H1 (cell line): ENCODE data around the gene CDH6. TPM values are rescaled to one million over a fixed set of nuclear protein-coding genes. Genes with fewer than 3 reads are reported as not detected.

Experiments
- CTCF ChIA-PET: fragments of 300-600 bp; sonication (Branson Sonifier 250); formaldehyde crosslinking; loops from one replicate; lab custom pipeline; 2021; ENCODE audit not compliant: partially characterized antibody; lab: Charles Lee
- POLR2A ChIA-PET: fragments of 300-600 bp; sonication (Branson Sonifier 250); formaldehyde crosslinking; loops from one replicate; lab custom pipeline; 2021; ENCODE audit warnings: inconsistent platforms; ENCODE audit not compliant: partially characterized antibody; lab: Charles Lee
- DNase-seq, 2 experiments: peaks; one replicate each; pipeline versions ENCODE4 v3.0.0 to v3.0.0-alpha.2; 2010 to 2022; ENCODE audit warnings: low spot score in 2 of 2, low read depth in 1 of 2, mixed read lengths in 1 of 2
- FAIRE-seq: peaks from 2 replicates; lab custom pipeline; 2011; peaks lifted over from hg19 to GRCh38; lab: Jason Lieb, UNC
- H2AFZ ChIP-seq: 2 replicates; pipeline ENCODE4 v1.8.1; 2012; ENCODE audit warnings: low read length, inconsistent platforms
- H2AK5ac ChIP-seq: 2 replicates; pipeline ENCODE4 v1.6.1; 2013; ENCODE audit warnings: low read depth, low read length
- H2BK120ac ChIP-seq: replicated peaks from 2 replicates; pipeline ENCODE3; 2013; ENCODE audit warnings: low read depth, low read length, inconsistent platforms
- H2BK12ac ChIP-seq: 2 replicates; pipeline ENCODE4 v1.6.1; 2013; ENCODE audit warnings: low read depth, low read length
- H2BK15ac ChIP-seq: 2 replicates; pipeline ENCODE4 v1.6.1; 2013; ENCODE audit warnings: low read length
- H2BK20ac ChIP-seq: 2 replicates; pipeline ENCODE4 v1.6.1; 2013; ENCODE audit warnings: low read length
- H2BK5ac ChIP-seq: 2 replicates; pipeline ENCODE4 v1.6.1; 2013; ENCODE audit warnings: low read depth, low read length
- H3K14ac ChIP-seq: 2 replicates; pipeline ENCODE4 v1.6.1; 2013; ENCODE audit warnings: inconsistent platforms; ENCODE audit not compliant: insufficient read length
- H3K18ac ChIP-seq: 2 replicates; pipeline ENCODE4 v1.6.1; 2013; ENCODE audit warnings: low read length; ENCODE audit errors: extremely low read depth
- H3K23ac ChIP-seq: 2 replicates; pipeline ENCODE4 v1.6.1; 2013; ENCODE audit warnings: inconsistent platforms; ENCODE audit not compliant: insufficient read length
- H3K23me2 ChIP-seq: 2 replicates; pipeline ENCODE4 v1.6.1; 2013; ENCODE audit warnings: low read depth, low read length
- H3K27ac ChIP-seq: 2 replicates; pipeline ENCODE4 v1.6.1; 2011; ENCODE audit warnings: low read depth, low read length, inconsistent platforms
- H3K27me3 ChIP-seq, 4 experiments: replicated peaks in 1 of 4; 1 replicate in 1 of 4; 2 replicates in 3 of 4; pipeline versions ENCODE4 v1.6.1 to v1.8.1; 2011 to 2013; ENCODE audit warnings: low read length in 3 of 4, mild to moderate bottlenecking in 3 of 4, inconsistent platforms in 2 of 4, mixed read lengths in 2 of 4, moderate library complexity in 1 of 4; ENCODE audit not compliant: control insufficient read depth in 3 of 4, insufficient read depth in 3 of 4; ENCODE audit errors: extremely low read depth in 1 of 4
- H3K36me3 ChIP-seq, 4 experiments: 2 replicates each; pipeline versions ENCODE4 v1.6.1 to v1.8.1; 2011 to 2013; ENCODE audit warnings: mild to moderate bottlenecking in 4 of 4, low read length in 3 of 4, moderate library complexity in 2 of 4, control low read depth in 1 of 4, inconsistent platforms in 1 of 4; ENCODE audit not compliant: insufficient read depth in 4 of 4, control insufficient read depth in 2 of 4
- H3K4ac ChIP-seq: replicated peaks from 2 replicates; pipeline ENCODE3; 2013; ENCODE audit warnings: low read length, low read depth, mixed read lengths, inconsistent platforms; ENCODE audit not compliant: insufficient read length
- H3K4me1 ChIP-seq, 4 experiments: replicated peaks in 1 of 4; 1 replicate in 1 of 4; 2 replicates in 3 of 4; pipeline versions ENCODE4 v1.6.1 to v1.8.1; 2011 to 2013; ENCODE audit warnings: low read length in 3 of 4, inconsistent platforms in 2 of 4, mixed read lengths in 1 of 4; ENCODE audit not compliant: insufficient read depth in 4 of 4, control insufficient read depth in 3 of 4
- H3K4me2 ChIP-seq, 2 experiments: 2 replicates each; pipeline versions ENCODE4 v1.6.1 to v1.8.1; 2011 to 2013; ENCODE audit warnings: low read depth in 2 of 2, low read length in 2 of 2, control low read depth in 1 of 2, inconsistent platforms in 1 of 2, mild to moderate bottlenecking in 1 of 2; ENCODE audit not compliant: insufficient read depth in 1 of 2
- H3K4me3 ChIP-seq, 4 experiments: fragments of 200-600, 300-600 bp in 1 of 4; sonication (generic), shearing (Covaris generic), sonication (Bioruptor Twin) in 1 of 4; 2 replicates each; pipeline versions ENCODE4 v1.5.1 to v1.8.1; 2011 to 2016; ENCODE audit warnings: low read length in 4 of 4, low read depth in 3 of 4, control low read depth in 2 of 4, inconsistent platforms in 2 of 4, mild to moderate bottlenecking in 2 of 4, mixed read lengths in 1 of 4, moderate library complexity in 1 of 4; ENCODE audit not compliant: insufficient read depth in 2 of 4; ENCODE audit errors: extremely low read depth in 1 of 4
- H3K56ac ChIP-seq: replicated peaks from 2 replicates; pipeline ENCODE3; 2013; ENCODE audit warnings: low read depth, mild to moderate bottlenecking, mixed read lengths, low read length, inconsistent platforms; ENCODE audit not compliant: insufficient read length
- H3K79me1 ChIP-seq: 2 replicates; pipeline ENCODE4 v1.6.1; 2013; ENCODE audit warnings: low read depth, low read length, control low read depth
- H3K79me2 ChIP-seq, 2 experiments: 2 replicates each; pipeline versions ENCODE4 v1.6.1 to v1.8.1; 2012 to 2013; ENCODE audit warnings: low read length in 2 of 2, mild to moderate bottlenecking in 2 of 2, inconsistent platforms in 1 of 2; ENCODE audit not compliant: insufficient read depth in 2 of 2, control insufficient read depth in 1 of 2
- H3K9ac ChIP-seq, 4 experiments: replicated peaks in 1 of 4; 1 replicate in 1 of 4; 2 replicates in 3 of 4; pipeline versions ENCODE4 v1.6.1 to v1.8.1; 2011 to 2013; ENCODE audit warnings: low read depth in 3 of 4, low read length in 3 of 4, control low read depth in 2 of 4, mild to moderate bottlenecking in 2 of 4, moderate library complexity in 2 of 4, inconsistent platforms in 1 of 4; ENCODE audit errors: extremely low read depth in 1 of 4
- H3K9me3 ChIP-seq, 2 experiments: 2 replicates each; pipeline versions ENCODE4 v1.6.1 to v1.8.1; 2012 to 2013; ENCODE audit warnings: mild to moderate bottlenecking in 2 of 2, moderate library complexity in 2 of 2, control low read depth in 1 of 2, inconsistent platforms in 1 of 2, low read depth in 1 of 2, low read length in 1 of 2, mixed read lengths in 1 of 2; ENCODE audit not compliant: insufficient read depth in 2 of 2
- H4K20me1 ChIP-seq, 2 experiments: replicated peaks in 1 of 2; 2 replicates each; pipeline versions ENCODE3 to v1.8.1; 2011 to 2013; ENCODE audit warnings: inconsistent platforms in 2 of 2, low read length in 2 of 2, mild to moderate bottlenecking in 1 of 2; ENCODE audit not compliant: insufficient read depth in 2 of 2, control insufficient read depth in 1 of 2
- H4K5ac ChIP-seq: 2 replicates; pipeline ENCODE4 v1.6.1; 2013; ENCODE audit warnings: low read length, low read depth, mixed read lengths, inconsistent platforms; ENCODE audit not compliant: insufficient read length
- H4K8ac ChIP-seq: 2 replicates; pipeline ENCODE4 v1.8.0; 2013; ENCODE audit warnings: mild to moderate bottlenecking, moderate library complexity, low read length, inconsistent platforms; ENCODE audit not compliant: insufficient read depth; ENCODE audit errors: extremely low read depth
- H4K91ac ChIP-seq: replicated peaks from 2 replicates; pipeline ENCODE3; 2013; ENCODE audit warnings: low read length, mixed read lengths, inconsistent platforms; ENCODE audit not compliant: insufficient read length
- ATF3 ChIP-seq: IDR thresholded peaks from 2 replicates; pipeline ENCODE4 v1.6.1; 2011; ENCODE audit warnings: low read depth, mild to moderate bottlenecking, low read length; ENCODE audit not compliant: insufficient read depth
- CBX8 ChIP-seq: fragments of 300-800, 300-1000 bp; sonication (generic); IDR thresholded peaks from 2 replicates; pipeline ENCODE4 v1.7.1; 2016; ENCODE audit warnings: low read depth, low read length, borderline replicate concordance
- CTBP2 ChIP-seq: IDR thresholded peaks from 2 replicates; pipeline ENCODE4 v1.7.0; 2011; ENCODE audit warnings: borderline replicate concordance, mild to moderate bottlenecking, moderate library complexity, mixed read lengths, low read length; ENCODE audit not compliant: insufficient read depth, insufficient read length
- GTF2F1 ChIP-seq: IDR thresholded peaks from 2 replicates; pipeline ENCODE4 v1.6.1; 2012; ENCODE audit warnings: low read depth, low read length, improper control_type of control experiment, borderline replicate concordance
- KDM4A ChIP-seq: IDR thresholded peaks from one replicate; pipeline ENCODE4 v1.7.1; 2012; ENCODE audit warnings: low read depth, mild to moderate bottlenecking, moderate library complexity, low read length, inconsistent platforms; ENCODE audit not compliant: severe bottlenecking
- SP4 ChIP-seq: IDR thresholded peaks from 2 replicates; pipeline ENCODE4 v1.6.1; 2012; ENCODE audit warnings: low read length, inconsistent platforms
- TAF1 ChIP-seq: IDR thresholded peaks from 2 replicates; pipeline ENCODE4 v1.6.1; 2011; ENCODE audit warnings: mild to moderate bottlenecking, low read depth, low read length
- WGBS, 2 experiments: shearing (Covaris generic) in 1 of 2; methylation state at CpG; one replicate each; pipeline versions ENCODE4 v1.1.6 to v1.1.7; 2013 to 2015; ENCODE audit warnings: low lambda C conversion rate in 2 of 2, mixed read lengths in 2 of 2, inconsistent platforms in 1 of 2, low coverage in 1 of 2, missing lambda C conversion rate in 1 of 2; ENCODE audit not compliant: insufficient replicate concordance in 2 of 2, insufficient coverage in 1 of 2, insufficient read length in 1 of 2; ENCODE audit errors: extremely low coverage in 1 of 2, missing lambda C conversion rate in 1 of 2; 5-methylcytosine and 5-hydroxymethylcytosine counted together
- polyA plus RNA-seq, 7 experiments: library from polyadenylated mRNA; depleted of rRNA in 3 of 7; stranded (reverse) in 5 of 7; unstranded in 2 of 7; fragments of >200 nt in 5 of 7; fragments of 200-250 nt in 2 of 7; gene quantifications; 1 replicate in 5 of 7; 2 replicates in 1 of 7; 4 replicates in 1 of 7; pipeline versions ENCODE4 v1.2.1 to v1.2.3, GENCODE V29; 2011 to 2013; ENCODE audit warnings: missing spikeins in 2 of 7, mixed read lengths in 2 of 7
- total RNA-seq: library from RNA; stranded (reverse); fragmentation: NEBNext Ultra II Directional; extraction: Animal tissue kit (Norgen Biotek cat#: 25700); gene quantifications from 2 replicates; pipeline ENCODE4 v1.2.1, GENCODE V29; 2021

CDH6 gene
- total and polyA plus RNA-seq, 2 of the 8 experiments (the other 6 are each of a cell fraction or from before 2014, with no cell fraction given): 1.4 to 1.9 TPM

DNA sequence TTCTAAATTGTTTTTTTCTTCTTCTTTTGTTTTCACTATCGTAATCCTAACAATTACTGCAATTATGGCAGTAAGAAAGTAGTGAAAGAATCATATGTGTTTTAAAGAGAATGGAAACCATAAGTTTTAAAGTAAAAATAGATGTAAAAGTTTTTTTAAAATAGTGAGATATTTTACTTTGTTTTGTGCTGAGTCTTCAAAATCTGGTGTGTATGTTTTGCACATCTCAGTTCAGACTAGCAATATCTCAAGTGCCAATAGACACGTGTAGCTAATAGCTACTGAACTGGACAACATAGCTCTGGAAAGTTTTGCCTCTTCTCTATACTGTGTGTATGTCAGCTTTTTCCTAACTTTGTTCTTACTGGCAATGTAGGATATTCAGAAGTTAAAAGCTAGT is 45.0 kb downstream of the CDH6 start:
- DNase-seq (no peak), FAIRE-seq (no peak)
- ChIA-PET CTCF (interaction anchor here (1.0 to 7.3 kb wide), 4 partner anchors 12 to 32 kb away, joined by 4 to 67 read pairs (median 5); no protein-coding TSS in a partner anchor), POLR2A (no interaction called here)
- H4K5ac ChIP-seq: no peak overlapping the region
- no peaks in the 10 kb centered on the region for H3K36me3 ChIP-seq
- no peak overlapping the region for H3K4me2 ChIP-seq
- TF ChIP-seq KDM4A (no peak), ATF3 (no peak), CBX8 (no peak), GTF2F1 (no peak), SP4 (no peak), TAF1 (no peak), CTBP2 (no peak)
- H3K27me3 ChIP-seq: no peaks in the 10 kb centered on the region
- H2AK5ac ChIP-seq: no peak overlapping the region
- 84% methylated on average over 2 of the region's 2 CpGs; no CpG with 5 or more reads in 1 of the 2 experiments for WGBS, 2 experiments
- H2AFZ ChIP-seq: no peak overlapping the region
- H3K18ac ChIP-seq: no peak overlapping the region
- H3K79me1 ChIP-seq: no peaks in the 10 kb centered on the region
- H3K79me2 ChIP-seq: no peaks in the 10 kb centered on the region
- no peak overlapping the region for H2BK120ac ChIP-seq
- no peak overlapping the region for H3K4ac ChIP-seq
- H3K14ac ChIP-seq: no peak overlapping the region
- no peaks in the 10 kb centered on the region for H4K20me1 ChIP-seq
- H2BK5ac ChIP-seq: no peak overlapping the region
- H3K4me3 ChIP-seq: no peak overlapping the region
- H4K91ac ChIP-seq: no peak overlapping the region
- H3K23ac ChIP-seq: no peak overlapping the region
- H2BK20ac ChIP-seq: no peak overlapping the region
- H4K8ac ChIP-seq: no peak overlapping the region
- no peaks in the 10 kb centered on the region for H3K9me3 ChIP-seq
- H3K23me2 ChIP-seq: no peaks in the 10 kb centered on the region
- no peak overlapping the region for H3K56ac ChIP-seq
- no peak overlapping the region for H2BK12ac ChIP-seq
- H3K4me1 ChIP-seq: peaks cover 0 to 3% (median 0%) of the 10 kb centered on the region in 4 experiments; a peak in 1 of 7 replicates
- H3K9ac ChIP-seq: no peak overlapping the region
- H3K27ac ChIP-seq: no peak overlapping the region
- no peak overlapping the region for H2BK15ac ChIP-seq
